SKM-1 (cell line): Measurements from ENCODE around the gene LY6G5B.

Source experiments
- DNase-seq: peaks from one replicate; lab custom pipeline; 2025; ENCODE audit not compliant: unreplicated experiment; lab: John Stamatoyannopoulos, UW

LY6G5B gene

DNA sequence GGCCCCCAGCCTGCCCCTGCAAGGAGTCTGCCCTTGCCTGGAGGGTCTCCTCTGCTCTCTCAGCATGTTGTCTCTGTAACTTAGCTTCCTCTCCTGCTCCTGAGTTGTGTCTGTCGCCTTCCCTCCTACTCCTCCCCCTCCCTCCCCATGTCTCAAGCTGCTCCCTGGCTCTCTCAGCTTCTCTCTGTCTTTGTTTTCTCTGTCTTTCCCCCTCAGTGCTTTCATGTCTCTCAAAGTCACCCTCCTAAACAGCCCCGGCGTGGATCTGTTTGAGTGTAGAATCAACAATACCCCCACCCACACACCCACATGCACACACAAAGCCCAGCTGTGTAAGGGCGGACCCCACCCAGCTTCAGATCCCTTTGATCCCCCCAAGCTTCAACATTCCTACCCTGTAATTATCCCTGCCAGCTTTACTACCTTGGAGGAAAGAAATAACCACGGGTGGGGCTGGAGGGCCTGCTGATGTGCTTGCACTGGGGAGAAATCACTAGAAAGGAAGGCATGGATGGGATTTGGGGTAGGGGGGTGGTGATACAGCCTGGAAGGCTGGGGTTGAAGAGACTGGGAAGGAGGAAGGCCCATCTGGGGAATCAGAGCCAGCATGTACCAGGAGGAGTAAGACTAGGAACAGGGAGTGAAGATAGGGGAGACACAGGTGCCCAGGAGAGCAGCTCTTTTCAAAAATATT lies 44.4 kb downstream of the LY6G5B start:
- no peak for DNase-seq

DNA sequence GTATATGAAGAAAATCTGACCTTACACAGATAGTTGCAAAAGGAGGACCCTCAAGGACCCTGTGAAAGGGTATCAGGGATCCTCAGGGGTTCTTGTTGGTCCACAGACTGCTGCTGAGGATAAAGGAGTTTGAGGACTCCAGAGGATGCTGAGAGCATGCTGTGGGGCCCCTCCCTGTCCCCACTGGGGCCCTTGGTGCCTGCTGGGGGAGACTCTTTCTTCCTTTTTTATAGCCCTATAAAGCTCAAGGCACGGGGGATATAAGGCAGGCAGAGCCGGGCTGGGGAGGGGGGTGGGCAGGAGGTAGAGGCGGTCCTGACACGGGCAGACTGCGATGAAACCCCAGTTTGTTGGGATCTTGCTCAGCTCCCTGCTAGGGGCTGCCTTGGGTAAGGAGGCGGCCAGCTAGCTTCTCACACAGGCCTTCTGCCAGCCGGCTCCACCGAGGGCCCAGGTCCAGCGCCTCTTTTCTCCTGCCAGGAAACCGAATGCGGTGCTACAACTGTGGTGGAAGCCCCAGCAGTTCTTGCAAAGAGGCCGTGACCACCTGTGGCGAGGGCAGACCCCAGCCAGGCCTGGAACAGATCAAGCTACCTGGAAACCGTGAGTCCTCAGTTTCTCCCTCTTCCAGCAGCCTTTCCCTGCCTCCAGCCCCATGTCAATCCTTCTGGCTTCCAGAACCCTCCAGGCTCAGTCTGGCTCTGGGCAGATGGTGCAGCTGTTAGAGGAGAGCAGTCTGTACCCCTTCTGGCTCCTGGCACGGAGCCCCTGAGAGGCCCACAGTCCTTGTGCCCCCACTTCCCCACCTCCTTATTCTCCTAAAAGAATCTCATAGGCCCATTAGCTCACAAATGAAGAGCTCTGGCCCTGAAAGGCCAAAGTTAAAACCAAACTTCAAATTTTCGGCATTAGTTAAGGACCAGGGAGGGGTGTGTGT lies 45.5 kb downstream of the LY6G5B start, which contains the start of gene LY6G6D:
Gene LY6G6D (plus strand): TSS at position 327 of the 937 bp plus-strand sequence. CDS start 8 bp downstream, at position 335.
- DNase-seq = no peak

DNA sequence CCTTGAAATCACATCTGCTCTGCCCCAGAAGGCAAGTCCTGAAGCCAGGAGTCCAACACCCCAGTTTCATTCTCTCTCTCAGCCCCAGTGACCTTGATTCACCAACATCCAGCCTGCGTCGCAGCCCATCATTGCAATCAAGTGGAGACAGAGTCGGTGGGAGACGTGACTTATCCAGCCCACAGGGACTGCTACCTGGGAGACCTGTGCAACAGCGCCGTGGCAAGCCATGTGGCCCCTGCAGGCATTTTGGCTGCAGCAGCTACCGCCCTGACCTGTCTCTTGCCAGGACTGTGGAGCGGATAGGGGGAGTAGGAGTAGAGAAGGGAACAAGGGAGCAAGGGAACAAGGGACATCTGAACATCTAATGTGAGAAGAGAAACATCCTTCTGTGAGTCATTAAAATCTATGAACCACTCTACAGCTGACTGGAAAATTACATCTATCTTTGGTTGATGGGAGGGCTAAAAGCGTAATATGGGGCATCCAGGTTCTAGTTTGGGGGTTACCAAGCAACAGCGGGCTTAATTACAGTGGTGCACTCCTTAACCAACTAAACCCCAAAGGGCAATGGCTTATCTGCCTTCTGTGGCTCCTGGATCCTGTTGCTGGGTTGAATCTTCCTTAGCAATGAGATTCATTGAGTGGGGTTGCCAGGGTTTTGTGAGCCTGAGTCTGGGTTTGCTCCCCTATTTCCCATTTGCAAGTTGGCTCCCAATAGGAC lies 47.9 kb downstream of the LY6G5B start:
- DNase-seq = no peak

DNA sequence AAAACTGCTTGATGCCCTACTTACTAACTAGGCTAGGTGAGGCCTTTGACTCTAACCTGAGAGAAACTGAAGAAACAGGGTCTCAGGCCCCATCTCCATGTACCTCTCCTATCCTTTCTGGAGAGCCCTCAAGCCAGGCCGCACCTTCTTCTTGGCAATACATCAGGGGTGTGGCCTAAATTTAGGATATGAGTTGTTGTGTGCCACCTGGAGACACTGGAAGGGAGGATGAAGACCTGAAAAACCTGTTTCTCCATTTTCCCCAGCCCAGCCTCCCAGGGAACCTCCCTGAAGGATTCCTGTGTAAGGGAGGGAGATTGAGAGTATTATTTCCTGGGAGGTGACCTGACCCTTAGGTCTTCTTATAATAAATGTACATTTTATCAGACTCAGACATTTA lies 48.5 kb downstream of the LY6G5B start:
- DNase-seq = no peak

DNA sequence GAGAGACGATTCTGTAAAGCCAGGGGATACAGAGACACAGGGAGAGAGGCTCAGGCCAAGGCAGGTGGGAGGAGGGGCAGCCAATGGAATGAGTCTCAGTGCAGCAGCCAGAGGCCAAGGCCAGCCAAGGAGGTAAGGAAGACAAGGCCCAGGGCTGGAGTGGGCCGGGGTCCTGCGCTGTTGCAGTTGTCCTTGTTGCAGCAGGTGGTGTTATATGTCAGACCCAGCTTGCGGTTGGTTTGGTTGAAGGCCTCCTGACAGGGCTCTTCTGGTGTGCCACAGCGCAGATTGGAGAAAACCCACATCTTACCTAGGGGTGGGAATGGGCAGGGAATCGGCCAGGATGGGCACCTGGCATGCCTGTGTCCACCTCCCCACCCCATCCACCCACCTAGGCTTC lies 49.2 kb downstream of the LY6G5B start:
- DNase-seq = no peak

DNA sequence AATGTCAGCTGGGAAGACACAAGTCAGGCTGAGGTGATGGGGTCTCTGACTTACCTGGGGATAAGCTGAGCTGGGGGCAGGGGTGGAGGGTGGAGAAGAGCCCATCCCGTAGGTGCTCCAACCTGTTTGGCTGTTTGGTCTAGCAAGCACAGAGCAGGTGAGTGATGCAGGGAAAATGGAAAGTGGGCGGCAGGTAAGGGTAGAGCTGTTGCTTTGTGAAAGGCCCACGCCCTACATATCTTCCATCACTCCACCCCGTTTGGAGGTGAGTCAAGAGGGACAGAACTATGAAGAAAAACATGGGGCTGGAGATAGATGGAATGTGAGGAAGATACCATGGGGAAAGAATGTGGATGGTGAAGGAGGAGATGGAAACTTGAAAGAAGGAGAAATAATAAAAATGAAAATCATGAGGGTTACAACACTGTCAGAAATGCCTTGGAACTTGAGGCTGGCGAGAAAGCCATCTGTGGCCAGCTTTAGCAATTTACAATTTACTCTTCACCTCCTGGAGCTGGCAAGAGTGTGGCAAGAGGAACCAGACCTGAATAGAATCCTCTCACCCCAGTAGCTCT lies 50.5 kb downstream of the LY6G5B start:
- no peak for DNase-seq

DNA sequence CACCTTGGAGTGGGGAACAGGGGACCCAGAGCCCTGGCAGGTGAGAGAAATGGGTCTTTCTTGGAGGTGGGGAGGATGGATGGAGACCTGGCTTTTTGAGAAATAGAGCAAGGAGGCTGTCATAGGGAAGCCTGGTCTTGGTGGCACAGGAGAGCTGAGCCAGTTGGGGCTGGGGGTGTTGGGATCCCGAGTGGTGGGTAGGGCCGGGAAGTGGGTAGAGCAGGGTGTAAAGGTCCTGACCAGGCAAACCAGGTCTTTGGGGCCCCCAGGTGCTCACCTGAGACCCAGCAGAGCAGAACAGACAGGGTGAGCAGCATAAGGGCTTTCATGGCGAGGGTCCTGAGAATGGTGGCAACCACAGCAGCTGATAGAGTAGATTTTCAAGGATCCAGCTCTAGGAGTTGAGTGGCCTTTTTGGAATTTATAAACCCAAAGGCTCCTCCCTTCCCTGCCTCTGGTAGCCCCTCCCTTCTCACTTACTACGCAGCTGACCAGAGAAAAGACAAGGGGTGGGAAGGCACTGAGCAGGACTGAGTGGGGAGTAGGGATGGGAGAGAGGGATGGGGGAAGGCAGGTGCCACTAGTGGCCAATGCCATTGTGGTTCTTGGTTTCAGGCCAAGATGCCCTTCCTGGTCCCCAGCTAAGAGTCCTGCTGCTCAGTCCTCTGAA lies 51.7 kb downstream of the LY6G5B start, which contains the start of gene LY6G6C:
Gene LY6G6C (minus strand): TSS at position 396 of the 670 bp plus-strand sequence. CDS start 67 bp downstream, at position 329.
- DNase-seq = no peak

DNA sequence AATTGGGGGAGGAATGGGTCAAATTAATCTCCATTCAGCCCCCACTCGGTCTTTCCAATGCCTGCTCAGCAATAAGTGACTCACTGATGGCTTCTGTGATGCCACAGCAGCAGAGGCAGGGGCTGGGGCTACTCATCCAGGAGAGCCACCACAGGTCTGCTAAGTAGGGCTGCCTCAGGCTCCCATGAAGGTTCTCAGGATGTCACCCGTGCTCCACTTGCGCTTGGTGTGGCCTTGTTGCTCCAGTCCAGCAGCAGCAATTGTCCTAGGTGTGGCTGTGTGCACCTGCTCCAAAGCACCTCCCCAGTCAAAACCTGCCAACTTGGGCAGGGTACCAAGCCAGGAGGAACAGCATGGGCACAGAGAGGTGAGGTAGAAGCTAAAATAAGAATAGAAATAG lies 52.4 kb downstream of the LY6G5B start:
- no peak for DNase-seq
